HG02759 (cell line): ENCODE data around the gene LGALS16.
"Not testable (repeated sequence)": the region's sequence is repeated elsewhere in the genome, so short reads cannot be mapped to it uniquely, and the experiment has no call there.

Source experiments
- ATAC-seq: cut with Tn5 transposase; IDR thresholded peaks from one replicate; pipeline ENCODE4 v1.9.1; 2021; ENCODE audit warnings: mild to moderate bottlenecking, moderate library complexity; ENCODE audit not compliant: unreplicated experiment

LGALS16 gene

DNA sequence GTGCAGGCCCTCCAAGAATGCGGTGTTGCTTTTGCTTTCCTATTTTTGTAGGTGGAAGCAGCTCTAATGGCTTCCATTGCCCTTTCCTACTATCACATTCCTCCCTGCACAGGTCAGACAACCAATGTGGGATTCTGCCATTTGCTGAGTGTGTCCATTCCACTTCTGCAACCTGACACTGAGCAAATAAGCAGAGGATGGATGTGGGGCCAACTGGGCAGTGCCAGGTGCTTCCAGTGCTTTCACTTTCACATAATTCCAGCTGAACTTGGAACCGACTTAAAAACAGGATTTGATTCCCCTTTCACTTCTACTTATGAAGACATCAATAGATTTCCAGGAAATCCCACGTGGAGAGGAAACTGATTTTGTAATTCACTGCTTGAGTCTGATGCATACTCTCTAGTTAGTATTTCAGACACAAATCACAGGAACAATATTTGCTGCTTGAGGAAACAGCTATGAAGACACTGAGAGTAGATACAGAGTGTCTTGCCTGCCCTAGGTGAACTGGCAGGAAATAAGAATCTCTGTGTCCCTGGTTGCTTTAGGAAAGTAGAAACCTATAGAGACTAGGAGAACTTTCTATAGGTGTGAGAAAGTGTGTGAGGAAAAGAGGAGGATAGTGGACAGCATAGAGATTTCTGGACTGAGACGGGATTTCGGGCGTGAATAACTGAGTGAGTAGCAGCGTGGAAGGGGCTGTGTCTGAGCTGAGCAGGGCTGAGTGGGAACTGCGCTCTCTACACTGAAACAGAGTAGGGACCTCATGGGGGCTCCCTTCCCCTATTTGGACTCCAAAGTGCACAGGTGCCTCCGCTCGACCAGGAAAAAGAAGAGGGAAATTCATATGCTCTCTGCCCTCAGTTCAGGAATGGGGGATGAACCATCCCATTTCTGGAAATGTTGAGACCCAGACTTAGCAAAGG is 22.5 kb downstream of the LGALS16 start:
- ATAC-seq = no peak

DNA sequence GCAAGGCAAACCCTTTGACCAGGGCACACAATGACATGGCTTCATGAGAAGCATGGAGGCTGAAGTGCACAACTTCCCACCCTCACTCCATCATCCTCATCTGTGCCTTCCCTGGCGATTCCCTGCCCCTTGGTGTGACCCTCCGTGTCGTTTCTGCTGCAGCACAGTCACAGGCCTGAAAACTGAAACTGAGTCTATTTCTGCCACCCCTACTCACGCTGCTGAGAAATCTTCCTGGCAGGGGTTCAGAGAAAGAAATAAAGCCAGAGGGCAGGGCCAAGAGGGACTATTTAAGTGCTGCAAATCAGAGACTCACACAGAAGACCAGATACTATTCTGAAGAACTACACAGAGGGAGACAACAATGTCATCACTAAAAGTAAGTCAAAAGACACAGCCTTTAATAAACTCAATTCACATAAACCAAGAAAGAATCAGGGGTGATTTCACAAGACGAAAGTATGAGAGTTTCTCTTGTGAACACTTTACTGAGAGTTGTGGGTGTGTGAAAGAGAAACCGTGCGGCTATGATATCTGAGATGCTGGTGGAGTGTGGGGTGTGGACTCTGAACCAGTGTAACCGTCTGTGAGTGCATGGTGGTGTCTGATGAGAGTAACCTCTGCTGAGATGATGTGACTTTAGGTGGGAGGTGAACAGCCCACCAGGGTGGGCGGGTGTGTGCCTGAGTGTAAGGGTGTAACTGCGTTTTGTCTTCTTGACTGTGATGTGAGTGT is 23.5 kb downstream of the LGALS16 start:
- ATAC-seq = peak; percentile 64

DNA sequence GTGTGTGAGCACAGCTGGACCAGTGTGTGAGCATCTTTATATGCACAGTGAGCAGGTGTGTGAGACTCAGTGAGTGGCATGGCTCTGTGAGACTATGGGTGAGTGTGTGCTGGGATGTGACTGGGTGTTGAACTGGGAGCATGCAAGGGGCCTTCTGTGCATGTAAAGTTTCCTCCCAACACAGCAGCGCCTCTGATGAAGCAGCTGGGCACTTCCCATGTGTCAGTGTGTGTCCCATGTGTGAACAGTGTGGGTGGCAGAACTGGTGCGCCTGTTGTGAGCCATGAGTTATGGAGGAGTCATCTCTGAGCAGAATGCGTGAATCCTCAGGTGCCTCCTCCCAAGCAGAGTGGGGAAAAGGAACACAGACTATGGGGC is 24.1 kb downstream of the LGALS16 start:
- ATAC-seq = peak; percentile 28

DNA sequence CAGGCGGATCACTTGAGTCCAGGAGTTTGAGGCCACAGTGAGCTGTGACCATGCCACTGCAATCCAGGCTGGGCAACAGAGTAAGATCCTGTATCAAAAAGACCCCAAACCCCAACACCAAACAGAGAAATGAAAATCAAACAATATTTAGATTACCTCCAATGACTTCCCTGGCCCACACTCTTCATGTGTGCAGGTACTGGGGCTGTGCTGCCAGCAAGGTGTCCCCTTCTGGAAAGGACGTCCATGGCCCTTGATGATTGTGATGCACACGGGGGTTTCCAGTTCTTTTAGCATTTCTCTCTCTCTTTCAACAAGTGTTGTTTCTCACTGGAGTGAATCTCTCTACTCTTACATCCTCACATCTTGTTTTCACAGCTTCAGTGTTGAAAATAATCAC is 24.9 kb downstream of the LGALS16 start:
- ATAC-seq = no peak

DNA sequence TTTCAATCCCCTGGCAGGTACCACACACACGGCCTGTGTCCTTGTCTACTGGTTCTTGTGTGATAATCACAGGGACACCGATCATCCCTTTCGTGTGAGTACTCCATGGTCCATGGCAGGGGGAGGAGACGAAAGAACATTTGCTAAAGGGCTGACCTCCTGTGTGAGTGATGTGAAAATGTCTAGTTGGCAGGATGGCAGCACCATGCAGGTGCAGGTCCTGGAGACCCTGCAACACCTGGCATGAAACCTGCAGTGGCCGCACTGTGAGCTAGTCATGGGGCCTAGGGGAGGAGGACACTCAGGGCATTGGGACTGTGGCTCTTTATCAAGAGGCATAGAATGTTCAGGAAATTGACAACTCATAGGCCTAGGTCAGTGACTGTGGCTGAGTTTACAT is 25.7 kb downstream of the LGALS16 start:
- no peak for ATAC-seq

DNA sequence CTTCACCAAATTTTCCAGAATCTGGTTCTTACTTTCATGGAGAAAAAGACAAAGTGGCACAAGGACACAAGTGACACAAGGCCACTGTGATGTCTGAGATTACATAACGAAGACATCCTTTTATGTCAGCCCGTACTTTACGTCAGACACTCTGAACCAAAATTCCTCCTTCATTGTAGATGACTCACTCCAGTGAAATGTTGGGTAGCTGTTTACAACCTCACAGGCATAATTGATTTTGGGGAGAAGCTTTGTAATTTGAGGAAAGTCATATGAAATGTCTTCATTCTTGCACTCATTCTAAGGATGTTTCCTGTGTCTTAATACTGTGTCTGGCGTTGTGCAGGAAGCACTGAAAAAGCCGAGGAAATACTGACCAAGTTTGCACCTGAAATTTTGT is 28.6 kb downstream of the LGALS16 start:
- no peak for ATAC-seq

DNA sequence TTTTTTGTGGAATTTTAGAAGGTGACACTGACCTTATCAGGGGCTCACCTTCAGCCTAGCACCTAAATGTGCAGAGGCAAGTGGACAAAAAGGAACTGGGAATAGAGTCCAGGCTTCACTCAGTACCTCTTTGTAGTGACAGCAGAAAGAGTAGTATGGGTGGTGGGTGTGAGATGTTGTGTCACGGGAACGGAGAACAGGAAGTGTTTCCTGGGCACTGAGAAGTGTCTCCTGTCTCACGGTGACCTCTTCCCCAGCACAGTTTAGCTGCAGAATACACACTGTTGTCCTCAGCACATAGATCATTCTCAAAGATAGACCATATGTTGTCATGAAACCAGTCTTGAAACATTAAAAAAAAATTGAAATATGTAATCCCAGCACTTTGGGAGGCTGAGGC is 31.0 kb downstream of the LGALS16 start:
- no peak for ATAC-seq

DNA sequence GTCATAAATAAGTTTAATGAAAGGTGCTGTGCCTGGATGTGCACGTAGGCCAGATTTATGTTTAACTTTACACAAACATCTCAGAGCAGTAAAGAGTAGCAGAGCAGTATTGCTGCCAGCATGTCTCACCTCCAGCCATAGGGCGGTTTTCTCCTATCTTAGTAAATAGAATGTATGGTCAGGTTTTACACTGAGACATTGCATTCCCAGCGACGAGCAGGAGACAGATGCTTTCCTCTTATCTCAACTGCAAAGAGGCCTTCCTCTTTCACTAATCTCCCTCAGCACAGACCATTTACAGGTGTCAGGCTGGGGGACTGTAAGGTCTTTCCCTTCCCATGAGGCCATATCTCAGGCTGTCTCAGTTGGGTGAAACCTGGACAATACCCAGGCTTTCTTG is 32.9 kb downstream of the LGALS16 start:
- ATAC-seq = not testable (repeated sequence)

DNA sequence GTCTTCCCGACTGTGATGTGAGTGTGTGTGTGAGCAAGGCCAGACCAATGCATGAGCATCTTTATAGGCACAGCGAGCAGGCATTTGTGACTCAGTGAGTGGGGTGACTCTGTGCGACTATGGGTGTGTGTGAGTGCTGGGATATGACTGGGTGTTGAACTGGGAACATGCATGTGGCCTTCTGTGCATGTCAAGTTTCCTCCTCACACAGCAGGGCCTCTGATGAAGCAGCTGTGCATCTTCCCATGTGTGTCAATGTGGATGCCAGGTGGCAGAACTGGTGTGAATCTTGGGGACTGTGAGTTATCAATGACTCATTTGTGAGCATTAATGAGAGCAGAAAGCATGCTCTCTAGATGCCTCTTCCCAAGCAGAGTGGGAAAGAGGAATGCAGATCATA is 36.5 kb downstream of the LGALS16 start:
- no peak for ATAC-seq

DNA sequence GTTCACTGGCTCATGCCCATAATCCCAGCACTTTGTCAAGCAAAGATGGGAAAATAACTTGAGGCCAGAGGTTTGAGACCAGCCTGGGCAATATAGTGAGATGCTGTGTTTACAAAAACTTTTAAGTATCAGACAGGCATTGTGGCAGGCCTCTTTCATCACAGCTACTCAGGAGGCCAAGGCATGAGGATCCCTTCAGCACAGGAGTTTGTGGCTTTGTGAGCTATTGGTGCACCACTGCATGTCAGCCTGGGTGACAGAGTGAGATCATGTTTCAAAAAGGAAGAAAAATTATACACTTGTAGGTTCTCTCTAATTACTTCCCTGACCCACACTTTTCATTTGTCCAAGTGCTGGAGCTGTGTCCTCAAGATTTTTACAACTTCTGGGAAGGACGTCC is 37.1 kb downstream of the LGALS16 start:
- no peak for ATAC-seq

DNA sequence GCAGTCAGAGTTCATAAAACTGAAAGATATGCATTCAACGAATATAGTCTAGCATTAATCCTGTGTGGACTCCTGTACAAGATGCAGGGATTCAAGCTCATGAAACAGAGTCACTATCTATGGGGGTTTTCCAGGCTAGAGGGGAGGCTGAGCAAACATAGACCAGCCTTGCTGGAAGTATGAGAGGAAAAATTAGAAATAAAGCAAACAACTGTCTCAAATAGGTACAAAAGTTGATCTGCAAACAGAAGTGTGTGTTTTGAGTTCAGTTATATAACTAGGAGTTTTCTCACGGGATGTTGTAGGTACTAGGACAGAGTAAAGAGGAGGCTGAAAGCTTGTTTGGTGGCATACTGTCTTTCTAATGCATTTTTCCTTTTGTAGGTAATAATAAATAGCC is 40.0 kb downstream of the LGALS16 start:
- ATAC-seq = no peak

DNA sequence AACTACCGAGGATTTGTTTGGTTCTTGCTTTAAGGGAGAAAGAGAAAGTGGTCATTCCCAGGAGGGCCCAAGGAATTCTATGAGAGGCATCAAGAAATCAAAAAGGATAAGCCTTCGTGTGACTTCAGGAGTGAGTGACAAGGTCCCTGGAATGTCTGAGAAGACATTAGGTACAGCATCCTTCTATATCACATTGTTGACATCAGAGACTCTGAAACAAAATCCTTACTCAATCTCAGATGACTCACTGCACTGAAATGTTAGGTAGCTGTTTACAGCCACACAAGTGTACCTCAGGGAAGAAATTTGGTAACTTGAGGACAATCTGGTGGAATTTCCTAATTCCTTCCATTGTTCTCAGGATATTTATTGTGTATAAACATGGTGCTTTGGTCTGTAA is 40.7 kb downstream of the LGALS16 start:
- no peak for ATAC-seq

DNA sequence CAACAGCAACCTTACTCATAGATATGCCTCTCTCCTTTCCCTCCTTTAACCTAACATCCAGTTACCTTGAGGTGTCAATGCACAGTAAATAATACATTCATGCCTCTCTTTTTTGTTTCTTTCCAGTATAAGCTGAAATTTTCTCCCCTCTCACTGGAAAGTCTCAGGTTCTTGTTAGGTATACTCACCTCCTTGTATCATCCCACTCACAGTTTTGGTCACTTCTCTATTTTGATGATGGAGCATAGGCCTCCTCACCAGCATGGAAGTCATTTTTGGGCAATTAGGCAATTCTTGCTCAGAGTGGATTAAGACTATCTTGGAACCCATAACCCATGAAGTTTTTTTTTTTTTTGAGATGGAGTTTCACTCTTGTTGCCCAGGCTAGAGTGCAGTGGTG is 42.8 kb downstream of the LGALS16 start:
- no peak for ATAC-seq

DNA sequence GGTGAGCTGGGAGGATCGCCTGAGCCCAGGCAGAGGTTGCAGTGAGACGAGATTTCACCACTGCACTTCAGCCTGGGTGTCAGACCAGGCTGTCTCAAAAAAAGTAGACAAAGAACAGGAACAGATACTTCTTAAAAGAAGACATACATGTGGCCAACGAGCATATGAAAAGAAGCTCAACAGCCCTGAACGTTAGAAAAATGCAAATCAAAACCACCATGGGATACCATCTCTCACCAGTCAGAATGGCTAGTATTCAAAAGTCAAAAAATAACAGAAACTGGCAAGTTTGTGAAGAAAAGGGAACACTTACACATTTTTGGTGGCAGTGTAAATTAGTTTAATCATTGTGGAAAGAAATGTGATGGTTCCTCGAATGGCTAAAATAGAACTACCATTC is 45.6 kb downstream of the LGALS16 start:
- ATAC-seq = no peak

DNA sequence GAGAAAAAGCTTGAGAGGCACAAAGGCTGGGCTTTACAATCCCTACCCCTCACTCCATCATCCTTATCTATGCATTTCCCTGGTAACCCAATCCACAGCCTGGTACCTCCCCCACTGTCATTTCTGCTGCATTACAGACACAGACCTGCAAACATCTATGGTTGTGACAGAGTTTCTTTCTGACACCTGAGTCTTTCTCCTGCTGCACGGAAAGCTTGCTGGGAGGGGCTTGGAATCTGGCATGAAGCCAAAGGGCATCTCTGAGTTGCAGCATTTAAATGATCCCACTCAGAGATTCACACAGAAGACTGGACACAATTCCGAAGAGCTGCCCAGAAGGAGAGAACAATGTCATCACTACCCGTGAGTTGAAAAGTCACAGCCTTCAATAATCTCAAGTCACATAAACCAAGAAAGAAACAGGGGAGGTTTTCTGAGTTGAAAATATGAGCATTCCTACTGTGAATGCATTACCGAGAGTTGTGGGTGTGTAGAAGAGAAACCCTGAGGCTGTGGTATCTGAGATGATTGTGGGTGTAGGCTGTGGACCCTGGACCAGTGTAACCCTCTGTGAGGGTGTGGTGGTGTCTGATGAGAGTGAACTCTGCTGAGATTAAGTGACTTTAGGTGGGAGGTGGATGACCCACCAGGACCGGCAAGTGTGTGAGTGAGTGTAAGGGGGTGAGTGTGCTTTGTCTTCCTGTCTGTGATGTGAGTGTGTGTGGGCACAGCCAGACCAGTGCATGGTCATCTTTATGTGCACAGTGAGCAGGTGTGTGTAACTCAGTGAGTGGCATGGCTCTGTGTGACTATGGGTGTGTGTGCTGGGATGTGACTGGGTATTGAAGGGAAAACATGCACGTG is 48.7 kb downstream of the LGALS16 start, which contains the start of gene LGALS14:
Gene LGALS14 (plus strand): TSS at position 301 of the 864 bp plus-strand sequence. CDS start 48 bp downstream, at position 349.
- ATAC-seq = no peak

DNA sequence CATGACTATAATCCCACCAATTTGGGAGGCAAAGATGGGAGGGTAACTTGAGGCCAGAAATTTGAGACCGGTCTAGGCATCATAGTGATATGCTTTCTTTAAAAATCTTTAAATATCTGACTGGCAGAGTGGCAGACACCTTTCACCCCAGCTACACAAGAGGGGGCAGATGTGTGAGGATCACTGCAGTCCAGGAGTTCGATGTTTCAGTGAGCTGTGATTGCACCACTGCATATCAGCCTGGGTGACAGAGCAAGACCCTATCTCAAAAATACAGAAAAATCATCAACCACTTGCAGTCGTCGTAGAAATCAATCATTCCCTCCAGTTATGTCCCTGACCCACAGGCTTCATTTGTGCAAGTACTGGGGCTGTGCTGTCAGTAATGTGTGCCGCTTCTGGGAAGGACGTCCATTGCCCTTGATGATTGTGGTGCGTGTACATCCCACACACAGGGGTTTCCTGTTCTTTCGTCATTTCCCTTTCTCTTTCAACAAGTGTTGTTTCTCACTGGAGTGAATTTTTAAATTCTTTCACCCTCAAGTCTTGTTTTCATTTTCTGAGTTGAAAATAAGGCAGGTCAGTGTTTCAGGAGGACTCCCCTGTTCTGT is 50.0 kb downstream of the LGALS16 start:
- no peak for ATAC-seq

DNA sequence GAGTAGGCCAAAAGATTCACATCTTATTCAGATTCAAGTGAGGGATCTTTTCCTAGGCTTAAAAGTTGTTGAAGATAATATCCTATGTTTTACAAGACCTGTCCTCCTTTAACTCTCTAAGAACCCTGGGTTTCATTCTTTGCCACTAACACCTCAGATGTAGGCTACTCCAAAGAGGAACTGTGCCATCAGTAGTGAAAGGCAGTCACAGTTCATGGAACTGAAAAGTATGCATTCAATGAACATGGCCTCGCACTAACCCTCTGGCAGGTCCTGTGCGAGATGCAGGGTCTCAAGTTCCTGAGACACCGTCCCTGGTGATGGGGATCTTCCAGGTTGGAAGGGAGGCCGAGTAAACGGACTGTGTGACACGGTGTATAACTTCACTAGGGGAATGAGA is 52.9 kb downstream of the LGALS16 start:
- no peak for ATAC-seq

DNA sequence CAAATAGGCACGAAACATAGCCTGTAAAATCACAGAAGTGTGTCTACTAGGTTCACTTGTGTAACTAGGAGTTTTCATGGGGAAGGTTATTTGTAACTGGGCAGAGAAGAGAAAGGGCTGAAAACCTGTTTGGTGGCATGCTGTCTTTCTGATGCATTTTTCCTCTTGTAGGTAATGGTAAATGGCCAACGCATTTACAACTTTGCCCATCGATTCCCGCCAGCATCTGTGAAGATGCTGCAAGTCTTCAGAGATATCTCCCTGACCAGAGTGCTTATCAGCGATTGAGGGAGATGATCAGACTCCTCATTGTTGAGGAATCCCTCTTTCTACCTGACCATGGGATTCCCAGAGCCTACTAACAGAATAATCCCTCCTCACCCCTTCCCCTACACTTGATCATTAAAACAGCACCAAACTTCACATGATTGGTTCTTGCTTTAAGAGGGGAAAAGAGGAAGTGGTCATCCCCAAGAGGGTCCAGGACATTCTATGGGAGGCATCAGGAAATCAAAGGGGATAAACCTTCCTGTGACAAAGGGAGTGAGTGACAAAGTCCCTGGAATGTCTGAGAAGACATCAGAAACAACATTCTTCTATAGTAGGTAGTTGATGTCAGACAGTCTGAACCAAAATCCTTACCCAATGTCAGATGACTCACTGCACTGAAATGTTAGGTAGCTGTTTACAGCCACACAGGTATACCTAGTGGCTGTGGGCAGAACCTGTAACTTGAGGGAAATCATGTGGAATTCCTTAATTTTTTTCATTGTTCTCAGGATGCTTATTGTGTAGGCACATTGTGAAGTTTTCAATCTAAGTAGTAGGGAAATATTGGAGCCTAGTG is 53.5 kb downstream of the LGALS16 start:
- ATAC-seq = no peak
